Right hindlimb (tissue), 1 donor: ENCODE measurements around the gene ULBP2.
"Not testable (repeated sequence)": the region's sequence is repeated elsewhere in the genome, so short reads cannot be mapped to it uniquely, and the experiment has no call there.

Experiments
- DNase-seq: peaks from one replicate; pipeline ENCODE4 v3.0.0-alpha.2; 2018

Gene ULBP2

DNA sequence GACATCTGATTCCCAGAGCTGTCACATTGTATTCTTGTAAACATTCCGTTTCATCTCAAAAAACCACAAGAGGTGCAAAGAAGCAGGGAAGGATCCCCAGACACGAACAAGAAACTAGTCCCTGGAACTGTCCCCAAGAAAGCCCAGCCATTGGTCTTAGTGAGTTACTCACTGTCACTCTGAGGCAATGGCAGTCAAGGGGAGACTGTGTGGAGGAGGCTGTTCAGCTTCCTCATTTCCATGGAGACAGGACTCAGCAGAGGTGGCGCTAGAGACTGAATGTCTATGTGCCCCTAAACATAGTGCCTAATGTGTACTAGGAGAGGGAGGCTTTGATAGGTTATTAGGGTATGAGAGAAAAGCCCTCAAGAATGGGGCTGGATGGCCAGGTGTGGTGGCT lies 33.0 kb downstream of the ULBP2 start:
- no peak for DNase-seq

DNA sequence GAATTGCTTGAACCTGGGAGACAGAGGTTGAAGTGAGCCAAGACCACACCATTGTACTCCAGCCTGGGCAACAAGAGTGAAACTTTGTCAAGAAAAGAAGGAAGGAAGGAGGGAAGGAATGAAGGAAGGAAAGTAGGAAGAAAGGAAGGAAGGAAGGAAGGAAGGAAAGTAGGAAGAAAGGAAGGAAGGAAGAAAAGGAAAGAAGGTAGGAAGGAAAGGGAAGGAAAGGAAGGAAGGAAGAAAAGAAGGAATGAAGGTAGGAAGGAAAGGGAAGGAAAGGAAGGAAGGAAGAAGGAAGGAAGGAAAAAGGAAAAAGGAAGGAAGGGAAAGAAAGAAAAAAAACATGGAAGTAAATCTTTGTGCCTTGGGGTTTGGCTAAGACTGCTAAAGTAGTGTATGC lies 33.6 kb downstream of the ULBP2 start:
- DNase-seq, result no peak

DNA sequence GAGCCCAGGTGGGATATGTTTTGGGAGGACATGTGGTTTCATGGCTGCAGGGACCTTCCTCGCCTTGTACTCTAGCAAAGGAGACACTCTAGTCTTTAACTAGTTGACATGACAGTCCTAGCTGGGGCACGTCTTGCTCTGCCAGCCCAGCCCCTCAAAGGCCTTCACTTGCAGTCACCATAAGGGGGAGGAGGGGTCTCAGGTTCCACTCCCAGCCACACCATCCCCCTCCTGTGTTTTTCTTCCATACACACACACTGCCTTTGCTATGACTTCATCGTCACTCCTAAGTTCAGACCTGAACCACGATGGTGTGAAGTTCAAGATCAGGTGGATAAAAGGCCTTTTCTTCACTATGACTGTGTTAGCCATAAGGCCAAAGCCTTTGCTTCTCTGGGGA lies 35.4 kb downstream of the ULBP2 start:
- DNase-seq, result no peak

DNA sequence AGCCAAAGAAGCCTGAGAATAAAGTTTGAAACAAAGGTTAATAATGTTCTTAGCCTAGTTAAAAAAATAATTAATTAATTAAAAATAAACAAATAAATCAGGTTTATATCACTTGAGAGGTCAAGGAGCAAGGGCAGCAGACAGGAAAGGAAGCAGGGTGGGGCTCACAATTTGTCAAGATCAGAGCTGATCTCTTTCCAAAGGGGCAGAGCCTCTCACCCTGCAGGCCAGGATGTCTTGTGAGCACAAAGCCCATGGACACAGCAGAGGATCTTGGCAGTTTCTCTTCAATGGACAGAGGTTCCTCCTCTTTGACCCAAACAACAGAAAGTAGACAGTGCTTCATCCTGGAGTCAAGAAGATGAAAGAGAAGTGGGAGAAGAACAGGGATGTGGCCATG lies 36.8 kb downstream of the ULBP2 start:
- DNase-seq, result no peak

DNA sequence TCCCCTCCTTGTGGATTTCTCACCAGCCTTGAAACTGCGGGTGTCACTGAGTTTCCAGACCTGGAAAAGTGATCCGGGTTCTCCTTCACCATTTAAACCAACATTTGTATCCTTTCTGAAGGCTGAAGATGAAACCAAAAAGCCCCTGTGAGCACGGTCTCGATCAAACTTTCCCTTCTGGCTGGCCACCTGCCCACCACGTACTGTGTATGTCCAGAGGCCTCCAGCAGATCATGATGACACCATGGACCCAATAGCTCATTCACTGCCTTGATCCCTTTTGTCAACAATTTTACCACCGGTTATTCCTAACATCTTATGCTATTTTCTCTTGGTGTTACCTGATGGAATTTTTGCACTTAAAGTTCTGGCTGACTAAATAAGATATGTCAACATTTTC lies 37.5 kb downstream of the ULBP2 start:
- no peak for DNase-seq

DNA sequence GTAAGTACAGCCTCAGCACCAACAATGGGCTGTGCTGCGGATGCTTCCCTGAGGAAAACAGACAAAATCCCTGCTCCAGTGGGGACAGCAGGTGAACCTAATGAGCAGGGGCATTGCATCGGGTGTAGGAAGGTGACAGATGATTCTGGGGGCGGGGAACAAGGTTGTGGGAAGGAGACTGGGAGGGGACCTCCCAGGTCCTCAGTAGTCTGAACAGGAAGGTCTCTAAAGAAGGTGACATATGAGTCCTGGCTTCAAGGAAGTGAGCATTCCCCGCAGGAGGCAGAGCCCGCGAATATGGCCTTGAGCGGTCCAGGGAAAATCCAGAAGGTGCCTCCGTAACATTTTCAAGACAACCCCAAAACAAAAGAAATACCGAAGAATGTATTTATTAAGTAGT lies 41.3 kb downstream of the ULBP2 start:
- DNase-seq, result no peak

DNA sequence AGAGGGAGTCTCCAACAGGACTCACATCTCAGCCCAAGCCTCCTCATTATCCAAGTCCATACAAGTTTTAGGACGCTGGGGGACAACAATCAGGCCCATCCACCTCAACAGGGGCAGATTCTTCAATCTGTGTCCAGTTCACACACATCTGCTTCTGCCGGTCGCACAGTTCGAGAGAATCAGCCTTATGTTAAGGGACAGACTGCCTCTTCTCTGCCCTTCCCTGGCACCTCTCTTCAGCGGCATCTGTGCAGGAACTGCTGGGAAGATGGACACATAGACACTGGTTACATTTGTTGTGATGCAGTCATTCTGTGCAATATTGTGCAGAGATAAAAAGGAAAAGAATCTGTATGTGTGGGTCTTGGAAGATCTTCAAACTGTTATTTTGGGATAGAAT lies 43.0 kb downstream of the ULBP2 start:
- no peak for DNase-seq

DNA sequence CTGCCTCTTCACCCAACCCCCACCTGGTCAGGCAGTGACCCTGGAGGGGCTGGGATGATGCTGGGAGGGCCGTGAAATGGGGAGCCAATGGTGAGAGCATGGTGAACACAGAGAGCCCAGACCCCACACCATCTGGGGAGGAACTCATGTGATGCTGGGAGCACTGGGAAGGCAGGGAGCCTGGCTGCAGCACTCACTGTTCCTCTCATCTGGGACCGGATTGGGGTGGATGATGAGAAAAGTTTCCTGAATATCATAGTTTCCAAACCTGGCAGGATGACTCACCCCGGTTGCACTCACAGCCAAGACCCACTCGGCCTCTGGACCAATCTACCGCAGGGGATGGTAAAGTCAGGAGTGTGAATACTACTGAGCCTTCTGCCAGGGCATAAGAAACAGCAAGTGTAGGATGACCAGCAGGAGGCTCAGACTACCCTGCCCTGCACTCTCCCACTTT lies 43.7 kb downstream of the ULBP2 start:
- DNase-seq, result no peak

DNA sequence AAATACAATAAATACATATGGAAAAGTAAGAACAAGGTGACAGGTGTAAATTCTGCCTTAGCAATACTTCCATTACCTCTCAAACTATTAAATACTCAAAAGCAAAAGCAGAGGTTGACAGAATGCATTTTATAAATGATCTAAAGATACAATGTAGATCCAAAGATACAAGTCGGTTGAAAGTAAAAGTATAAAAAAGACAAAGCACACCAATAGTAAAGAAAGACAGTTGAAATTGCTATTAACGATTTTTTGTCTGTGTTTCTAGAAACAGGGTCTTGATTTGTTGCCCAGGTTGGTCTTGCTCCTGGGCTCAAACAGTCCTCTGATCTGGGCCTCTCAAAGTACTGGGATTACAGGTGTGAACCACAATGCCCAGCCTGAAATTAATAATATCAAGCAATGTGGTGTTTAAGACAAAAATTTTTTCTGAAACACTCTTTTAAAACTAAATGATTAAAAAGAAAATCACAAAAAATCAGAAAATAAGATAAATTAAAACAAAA lies 45.8 kb downstream of the ULBP2 start:
- no peak for DNase-seq

DNA sequence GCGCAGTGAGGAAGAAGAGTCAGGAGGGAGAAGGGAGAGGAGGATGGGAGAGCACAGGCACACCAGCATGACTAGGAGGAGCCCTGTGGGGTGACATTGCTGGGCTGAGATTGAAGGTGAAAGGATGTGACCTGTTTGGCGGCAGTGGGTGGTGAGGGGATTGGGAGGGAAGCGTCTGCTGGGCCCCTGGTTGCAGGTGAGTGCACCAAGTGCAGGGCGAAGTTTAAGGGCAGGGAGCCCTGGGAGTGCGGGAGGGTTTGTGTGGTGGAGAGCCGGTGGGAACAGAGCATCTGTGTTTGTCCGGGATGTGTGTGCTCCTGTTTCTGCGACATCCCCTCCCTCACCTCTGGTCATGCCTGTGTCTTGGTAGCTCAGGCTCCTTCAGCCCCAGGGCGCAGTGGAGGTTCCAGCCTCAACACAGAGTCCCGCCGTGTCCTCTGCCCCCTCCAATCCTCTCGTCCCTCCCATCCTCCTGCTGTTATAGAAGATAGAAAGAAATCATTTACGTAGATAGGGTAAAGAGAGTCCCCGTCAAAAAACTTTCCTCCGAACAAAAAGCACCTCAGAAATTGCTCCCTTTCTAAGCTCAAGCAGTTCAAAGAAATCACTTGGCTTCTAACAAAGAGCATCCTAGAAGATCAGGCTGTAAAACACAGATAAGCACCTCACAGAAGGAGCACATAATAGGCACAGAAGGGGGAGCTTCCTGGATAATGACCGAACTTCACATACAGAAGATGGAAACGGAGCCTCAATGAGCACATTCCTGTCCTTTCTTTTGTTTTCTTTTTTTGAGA lies 46.9 kb downstream of the ULBP2 start:
- no peak for DNase-seq

DNA sequence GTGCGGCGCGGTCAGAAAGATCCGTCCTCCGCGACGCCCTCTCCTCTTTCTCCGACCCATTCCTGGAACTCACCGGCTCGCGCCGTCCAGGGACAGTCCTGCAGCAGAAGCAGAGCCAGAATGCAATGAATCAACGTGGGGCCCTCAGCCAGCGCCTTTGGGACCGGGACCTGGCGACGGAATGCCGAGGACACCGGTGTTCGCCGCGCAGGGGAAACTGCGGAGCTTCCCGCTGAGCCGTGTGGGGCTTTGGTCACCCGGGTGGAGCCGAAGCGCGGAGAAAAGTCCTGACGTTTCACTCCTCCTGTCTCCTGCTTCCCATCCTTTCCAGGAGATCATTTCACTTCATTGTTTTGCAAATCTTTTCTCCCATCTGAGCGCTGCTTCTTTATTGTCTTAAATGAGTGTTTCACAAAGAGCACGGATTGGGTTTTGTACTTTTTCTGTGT lies 48.4 kb downstream of the ULBP2 start:
- DNase-seq, result no peak

DNA sequence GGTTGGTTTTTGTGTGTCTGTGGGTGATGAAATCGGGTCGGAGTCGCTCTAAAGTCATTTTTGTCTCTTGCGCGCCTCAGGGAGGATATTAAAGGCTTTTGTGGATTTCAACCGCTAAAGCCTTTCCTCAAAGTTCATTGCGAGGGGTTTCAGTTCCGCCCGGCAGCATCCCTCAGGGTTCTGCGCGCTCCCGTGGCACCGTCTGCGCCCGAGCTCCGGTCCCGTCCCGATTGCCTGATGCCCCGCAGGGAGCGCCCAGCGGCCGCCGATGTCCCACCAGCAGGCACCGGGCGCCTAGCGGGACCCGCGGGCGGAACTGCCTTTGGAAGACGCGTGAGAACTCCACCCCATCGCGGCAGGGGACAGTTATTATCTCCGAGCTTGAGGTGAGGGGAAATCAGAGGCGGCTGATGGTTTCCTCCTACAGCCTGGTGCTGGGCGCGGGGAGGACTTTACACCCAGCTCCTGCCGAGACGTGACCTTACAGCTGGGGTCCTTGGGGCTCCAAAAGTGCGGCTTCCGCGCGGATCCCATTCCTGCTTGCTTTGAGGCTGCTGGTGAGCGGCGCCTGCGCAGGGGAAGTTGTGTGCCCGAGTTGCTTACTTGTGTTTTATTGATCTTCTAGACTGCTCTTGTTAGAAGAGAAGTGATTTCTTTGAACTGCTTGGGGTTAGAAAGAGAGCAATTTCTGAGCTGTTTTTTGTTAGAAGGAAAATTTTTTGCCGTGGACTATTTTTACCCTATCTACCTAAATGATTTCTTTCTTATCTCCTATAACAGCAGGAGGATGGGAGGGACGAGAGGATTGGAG lies 49.1 kb downstream of the ULBP2 start:
- DNase-seq, result no peak

DNA sequence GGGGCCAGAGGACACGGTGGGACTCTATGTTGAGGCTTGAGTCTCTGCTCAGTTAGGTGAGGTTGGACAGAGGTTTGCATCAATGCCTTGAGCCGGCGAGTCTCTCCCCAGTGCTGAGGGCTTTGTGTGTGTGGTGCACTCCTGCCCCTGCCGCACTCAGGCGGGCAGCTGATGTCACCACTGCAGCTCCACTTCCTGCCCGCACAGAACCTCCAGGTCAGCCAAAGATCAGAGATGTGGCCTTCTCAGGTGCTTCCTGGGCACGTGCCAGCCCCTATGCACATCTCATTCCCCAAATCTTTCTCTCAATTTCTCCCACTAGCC lies 49.6 kb downstream of the ULBP2 start:
- DNase-seq, result not testable (repeated sequence)

DNA sequence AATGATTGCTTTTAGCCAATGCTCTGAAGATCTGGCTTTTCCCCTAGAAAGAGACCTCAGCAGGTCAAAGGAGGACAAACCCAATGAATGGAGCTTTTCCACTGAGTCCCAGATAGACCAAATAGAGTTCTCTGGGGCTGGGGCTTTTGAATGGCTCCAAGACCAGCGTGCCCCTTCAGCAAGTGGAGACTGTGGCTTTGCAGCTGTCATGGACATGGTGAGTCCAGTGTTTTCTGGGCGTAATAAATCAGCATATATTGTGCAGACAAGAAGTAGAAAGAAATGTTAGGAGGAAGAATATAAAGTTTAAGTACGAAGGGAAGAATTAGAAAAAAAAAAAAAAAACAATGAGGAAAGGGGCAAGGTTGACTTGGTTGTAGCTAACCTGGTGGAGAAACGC lies 50.0 kb downstream of the ULBP2 start:
- DNase-seq, result no peak

DNA sequence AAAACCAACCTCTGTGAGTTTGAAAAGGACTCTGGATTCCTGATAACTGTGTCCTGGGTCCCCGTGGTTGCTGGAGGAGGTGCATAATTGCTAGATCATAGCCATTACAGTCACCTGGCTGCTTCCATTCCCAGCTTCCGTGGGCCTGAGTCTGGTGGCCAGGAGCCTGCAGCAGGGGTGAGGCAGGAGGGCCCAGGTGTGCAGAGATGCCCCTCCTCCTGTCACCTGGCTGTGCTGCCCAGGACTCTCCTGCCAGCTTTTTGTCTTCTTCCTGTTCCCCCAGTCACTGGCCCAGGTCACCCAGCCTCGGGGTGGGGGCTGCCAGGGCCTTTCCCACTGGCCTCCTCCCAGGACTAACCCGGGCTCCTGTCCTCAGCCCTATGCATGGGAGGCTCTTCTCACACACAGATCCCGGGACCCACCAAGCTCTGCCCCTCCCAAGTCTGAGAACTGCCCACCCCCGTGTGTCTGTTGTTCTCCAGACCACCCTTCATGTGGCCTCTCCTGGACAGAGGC lies 53.5 kb downstream of the ULBP2 start:
- DNase-seq, result no peak

DNA sequence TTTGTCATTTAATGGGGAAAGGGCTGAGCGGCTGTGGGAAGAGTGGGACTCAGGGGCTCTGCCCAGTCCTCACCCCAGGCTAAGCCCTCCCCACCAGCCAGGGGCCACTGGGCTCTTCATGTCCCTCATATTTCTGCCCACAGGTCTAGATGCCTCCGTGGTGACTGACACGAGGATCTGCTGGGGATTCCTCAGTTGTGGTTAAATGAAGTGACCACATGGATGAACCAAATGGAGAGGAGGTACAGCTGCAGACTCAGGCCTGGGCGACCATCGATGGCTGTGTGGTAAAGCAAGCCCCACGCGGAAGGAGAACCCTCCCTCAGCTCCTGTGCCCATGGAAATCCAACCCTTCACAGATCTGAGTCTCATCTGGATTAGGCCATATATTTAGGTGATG lies 54.2 kb downstream of the ULBP2 start:
- DNase-seq, result no peak
